DMS114 treated with DMSO at 0.1 percent for 48 hours (cell line): ENCODE measurements around the gene ZNF236.

Experiments used
- DNase-seq: peaks from one replicate; lab custom pipeline; 2025; ENCODE audit not compliant: unreplicated experiment; lab: John Stamatoyannopoulos, UW

Gene ZNF236

GRCh38 chr18:76970770-76971559 lies 148.6 kb downstream of the ZNF236 start:
- DNase-seq = no peak

DNA sequence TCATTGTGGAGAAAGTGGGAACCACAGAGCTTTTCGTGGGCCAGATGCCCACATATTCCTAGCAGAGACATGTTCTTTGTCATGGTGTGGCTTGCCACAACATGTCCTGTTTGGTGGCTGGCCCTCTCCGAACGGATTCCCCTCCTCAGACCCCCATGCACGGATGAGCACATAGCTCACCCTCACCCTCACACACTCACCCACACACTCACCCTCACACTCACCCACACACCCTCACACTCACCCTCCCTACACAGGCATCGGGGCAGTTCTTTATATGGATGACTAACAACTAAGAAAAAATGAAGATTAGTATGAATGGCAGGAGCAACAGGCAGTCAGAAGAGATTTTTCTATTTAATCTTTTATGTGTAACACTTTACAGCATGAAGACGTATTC lies 149.9 kb downstream of the ZNF236 start:
- DNase-seq = no peak

GRCh38 chr18:76972846-76973519 lies 150.6 kb downstream of the ZNF236 start:
- no peak for DNase-seq

- DNase-seq = no peak
Measured at GRCh38 chr18:76973520-76974266, 151.3 kb downstream of the ZNF236 start.

DNA sequence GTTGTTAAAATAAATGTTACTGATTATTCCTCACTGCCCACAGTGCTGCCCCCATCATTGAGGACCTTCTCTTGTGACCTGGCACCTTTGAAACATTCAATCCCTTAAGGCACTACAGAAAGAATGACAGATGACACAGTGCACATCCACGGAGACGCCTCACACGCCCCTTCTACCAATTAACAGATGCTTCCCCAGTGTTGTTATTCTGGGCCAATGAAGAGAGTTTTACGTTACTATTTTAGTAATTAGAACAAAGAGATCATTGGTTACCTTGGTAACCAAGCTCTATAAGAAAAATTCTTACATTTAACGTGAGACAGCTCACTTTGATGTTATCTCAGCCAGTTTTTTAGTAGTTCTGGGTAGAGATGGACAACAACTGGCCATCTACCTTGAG lies 152.0 kb downstream of the ZNF236 start:
- DNase-seq = no peak

DNA sequence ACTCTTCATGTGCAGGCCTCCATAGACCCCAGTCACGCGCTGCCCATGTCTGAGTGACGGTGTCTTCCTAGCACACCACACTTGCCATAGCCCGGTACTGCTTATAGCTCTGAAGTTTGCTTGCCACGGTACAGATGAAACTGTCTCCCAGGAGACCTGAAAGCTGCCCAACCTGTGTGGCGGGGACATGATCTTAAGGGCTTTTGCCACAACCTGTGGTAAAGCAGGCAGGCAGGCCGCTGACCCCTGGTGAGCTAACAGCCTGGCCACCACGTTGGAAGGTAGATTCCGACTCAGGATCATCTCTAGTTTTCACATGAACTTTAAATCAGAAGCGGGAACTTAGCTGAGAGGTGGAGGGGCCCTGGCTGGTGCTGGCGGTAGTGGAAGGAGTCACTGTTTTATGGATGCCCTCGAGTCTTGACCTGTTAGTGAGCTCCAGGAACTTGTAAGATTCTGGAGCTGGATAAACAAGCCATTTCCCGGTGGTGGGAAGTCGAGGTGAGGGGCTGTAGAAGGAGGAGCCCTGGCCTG lies 153.3 kb downstream of the ZNF236 start:
- no peak for DNase-seq

GRCh38 chr18:76977108-76977621 lies 154.8 kb downstream of the ZNF236 start:
- DNase-seq = no peak

GRCh38 chr18:76977684-76978232 lies 155.4 kb downstream of the ZNF236 start:
- DNase-seq = no peak

GRCh38 chr18:76978616-76979015 lies 156.3 kb downstream of the ZNF236 start:
- DNase-seq = no peak

DNA sequence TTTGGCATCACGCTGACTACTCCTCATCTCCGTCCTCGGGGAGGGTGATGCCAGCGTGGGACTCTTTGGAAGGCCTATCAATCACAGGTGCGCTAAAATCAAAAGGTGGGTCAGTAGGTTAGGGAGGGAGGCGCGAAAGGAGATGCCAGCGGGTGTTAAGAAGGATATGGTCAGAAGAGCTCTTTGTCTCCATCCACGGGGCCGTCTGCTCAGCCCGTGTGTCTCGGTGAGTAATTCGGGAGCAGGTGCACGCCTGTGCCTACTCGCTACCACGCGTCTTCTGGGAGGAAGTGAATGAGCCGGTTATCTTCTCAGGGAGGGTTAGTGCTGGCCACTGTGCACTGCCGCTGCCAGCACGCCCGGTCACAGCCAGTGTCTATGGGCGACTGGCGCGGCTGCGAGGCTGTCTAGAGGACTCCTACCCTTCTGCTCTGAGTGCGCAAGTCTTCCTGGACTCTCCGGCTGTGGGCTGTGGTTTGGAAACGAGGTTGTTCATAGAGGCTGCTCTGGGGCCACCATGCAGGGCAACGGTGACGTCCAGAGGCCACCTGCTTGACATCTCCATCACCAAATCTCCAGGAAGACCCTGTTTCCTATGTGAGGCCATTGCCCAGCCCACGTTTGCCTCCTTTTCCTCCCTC lies 156.9 kb downstream of the ZNF236 start:
- no peak for DNase-seq

DNA sequence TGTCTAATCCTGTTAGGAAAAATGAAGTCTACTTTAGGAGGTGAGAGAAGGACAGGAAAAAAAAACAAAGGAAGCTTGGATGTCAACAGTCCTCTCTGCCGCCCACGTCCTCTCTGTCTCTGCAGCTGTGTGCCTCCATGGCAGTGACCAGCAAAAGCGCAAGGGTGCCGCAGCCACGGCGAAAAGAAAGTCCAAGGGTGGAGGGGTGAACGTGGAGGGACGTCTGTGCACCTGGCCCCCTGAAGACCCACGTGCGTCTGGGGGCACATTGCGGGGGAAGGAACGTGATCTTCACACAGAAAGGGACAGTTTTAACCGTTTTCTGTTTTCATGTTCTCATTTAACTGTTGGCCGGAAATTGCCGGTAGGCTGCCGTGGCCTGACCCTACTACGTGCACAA lies 157.5 kb downstream of the ZNF236 start:
- no peak for DNase-seq

- DNase-seq = no peak
Measured at GRCh38 chr18:76980663-76981395, 158.5 kb downstream of the ZNF236 start.

DNA sequence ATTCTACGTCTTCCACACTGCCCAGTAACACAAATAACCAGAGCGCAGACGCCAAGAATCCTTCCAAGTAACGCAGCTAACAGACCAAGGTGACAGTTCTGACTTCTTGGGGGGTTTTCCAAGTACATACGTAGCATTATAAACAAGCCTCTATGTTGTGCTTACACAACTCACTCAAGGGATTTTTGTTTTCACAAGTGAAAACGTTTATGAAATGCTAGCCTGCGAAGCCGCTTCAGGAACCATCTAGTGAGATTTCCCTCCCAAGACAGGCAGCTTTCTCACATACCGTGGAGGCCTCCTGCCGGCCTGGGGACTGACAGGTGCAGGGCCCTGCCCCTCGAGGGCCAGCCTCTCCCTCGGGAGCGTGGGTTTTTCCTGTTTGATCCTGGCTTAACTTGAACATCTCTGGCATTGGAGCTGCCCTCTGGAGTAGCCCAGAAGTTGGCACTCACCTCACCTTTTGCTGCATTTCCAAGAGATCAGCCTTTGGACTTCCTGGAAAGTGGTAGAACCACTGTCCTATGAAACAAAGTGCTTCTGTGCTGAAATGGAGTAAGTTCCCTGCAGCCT lies 159.1 kb downstream of the ZNF236 start:
- no peak for DNase-seq

- no peak for DNase-seq
Measured at GRCh38 chr18:76982038-76982437, 159.7 kb downstream of the ZNF236 start.

GRCh38 chr18:76982841-76983583 lies 160.7 kb downstream of the ZNF236 start:
- peak; percentile 52 for DNase-seq

DNA sequence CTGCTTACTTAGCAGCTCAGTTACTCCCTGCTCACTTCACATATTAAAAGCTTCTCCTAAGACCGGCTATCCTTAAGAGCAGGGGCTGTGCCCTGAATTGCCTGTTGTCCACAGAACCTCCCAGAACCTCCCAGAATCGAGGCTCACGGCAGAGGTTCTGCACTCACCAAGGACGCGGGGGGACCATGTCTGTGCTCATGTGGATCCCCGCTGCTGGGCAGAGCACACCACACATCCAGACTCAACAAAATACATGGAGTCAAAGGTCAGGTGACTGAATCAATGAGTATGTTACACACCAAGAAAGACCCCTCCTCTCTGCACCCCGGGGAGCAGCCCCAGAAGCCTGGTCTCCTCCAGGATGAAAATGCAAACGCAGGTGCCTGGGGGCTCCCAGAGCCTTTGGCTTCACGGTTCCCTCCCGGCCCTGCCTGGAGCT lies 161.3 kb downstream of the ZNF236 start:
- no peak for DNase-seq

DNA sequence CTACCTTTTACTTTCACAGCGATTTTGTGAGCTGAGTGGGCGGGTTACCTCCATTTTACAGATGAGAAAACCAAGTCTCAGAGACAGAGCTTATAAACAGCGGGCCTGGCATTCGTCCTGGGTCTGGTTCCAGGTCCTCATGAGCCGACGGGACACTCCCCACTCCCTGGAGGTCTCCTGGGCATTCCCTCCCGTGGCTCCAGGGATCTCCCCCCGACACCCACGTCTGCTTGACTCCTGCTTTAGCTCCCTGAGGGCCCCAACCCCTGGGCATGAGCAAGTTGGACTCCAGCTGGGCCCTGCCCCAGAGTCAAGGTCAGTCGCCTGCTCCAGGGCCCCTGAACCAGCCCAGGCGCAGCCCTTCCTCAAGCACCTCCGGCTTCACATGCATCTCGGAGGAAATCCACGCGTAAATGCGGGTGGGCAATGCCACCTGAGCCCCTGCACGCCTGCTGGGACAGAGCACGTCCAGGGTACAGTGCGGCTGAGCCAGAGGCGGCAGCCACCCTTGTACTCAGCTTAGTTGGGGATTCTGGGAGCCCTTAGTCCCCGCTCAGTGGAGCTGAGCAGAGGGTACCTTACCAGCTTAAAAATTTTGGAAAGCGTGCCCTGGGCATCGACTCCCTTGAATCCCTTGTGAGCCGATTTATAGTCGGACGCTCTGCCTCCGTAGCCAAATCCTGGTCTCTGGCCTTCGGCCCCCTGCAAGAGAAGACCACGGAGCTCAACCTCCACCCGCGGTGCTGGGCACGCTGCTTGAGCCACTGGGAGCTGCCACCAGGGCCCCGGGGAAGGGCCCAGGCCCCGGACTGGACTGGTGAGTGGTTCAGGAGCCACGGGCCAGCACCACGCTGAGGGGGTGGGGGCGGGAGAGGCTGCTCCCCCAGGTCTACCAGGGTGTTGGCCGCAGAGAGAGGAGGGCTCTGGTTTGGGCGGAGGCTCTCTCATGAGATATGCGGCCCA lies 162.1 kb downstream of the ZNF236 start:
- DNase-seq = no peak
